ENCODE data around the gene CTIF.

Gene CTIF

GRCh38 chr18:48577478-48578190 lies 38.8 kb downstream of the CTIF start:
- no CpG with 5 or more reads among the region's 5 CpGs for WGBS (ENCODE audit: insufficient coverage)
- no peak overlapping the region for H3K27ac ChIP-seq (ENCODE audit: insufficient read depth in 1 of 2, low read depth in 1 of 2, low read length in 2 of 2, poor library complexity in 1 of 2, severe bottlenecking in 2 of 2)
- ChIA-PET POLR2A (no interaction called here), CTCF (no interaction called here)
- peaks cover 0 to 3% (median 1%) of the 10 kb centered on the region in 4 experiments for H3K36me3 ChIP-seq (ENCODE audit: control insufficient read depth in 4 of 4, insufficient read depth in 4 of 4, low read length in 3 of 4)
- DNase-seq, result no peak
- no peaks in the 10 kb centered on the region for H3K27me3 ChIP-seq (replicated peaks in 2 of 5; ENCODE audit: control insufficient read depth in 4 of 5, insufficient read depth in 5 of 5, low read length in 4 of 5)
- H3K9me3 ChIP-seq (ENCODE audit: control extremely low read depth in 1 of 5, control insufficient read depth in 4 of 5, insufficient read depth in 2 of 5, low read depth in 1 of 5, low read length in 4 of 5), result peaks cover 0 to 8% (median 3%) of the 10 kb centered on the region in 5 experiments
- H3K4me3 ChIP-seq (ENCODE audit: control insufficient read depth in 1 of 7, extremely low read depth in 1 of 7, insufficient read depth in 4 of 7, low read depth in 2 of 7, low read length in 6 of 7), result no peak overlapping the region
- no peaks in the 10 kb centered on the region for H3K4me1 ChIP-seq (ENCODE audit: control extremely low read depth in 1 of 4, control insufficient read depth in 4 of 4, insufficient read depth in 4 of 4, low read length in 3 of 4)

DNA sequence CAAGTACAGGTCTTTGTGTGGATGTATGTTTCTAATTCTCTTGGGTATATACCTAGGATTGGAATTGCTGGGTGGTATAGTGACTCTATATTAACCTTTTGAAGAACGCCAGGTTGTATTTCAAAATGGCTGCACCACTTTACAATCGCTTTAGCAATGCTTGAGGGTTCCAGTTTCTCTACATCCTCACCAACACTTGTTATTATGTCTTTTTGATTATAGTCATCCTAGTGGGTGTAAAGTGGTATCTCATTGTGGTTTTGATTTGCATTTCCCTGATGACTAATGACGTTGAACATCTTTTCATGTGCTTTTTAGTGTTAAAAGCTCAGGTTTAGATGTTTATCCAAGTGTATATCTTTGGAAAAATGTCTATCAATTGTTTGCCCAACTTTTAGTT lies 39.5 kb downstream of the CTIF start:
- Histone ChIP-seq H3K27ac (ENCODE audit: insufficient read depth in 1 of 2, low read depth in 1 of 2, low read length in 2 of 2, poor library complexity in 1 of 2, severe bottlenecking in 2 of 2) (no peak overlapping the region), H3K36me3 (ENCODE audit: control insufficient read depth in 4 of 4, insufficient read depth in 4 of 4, low read length in 3 of 4) (peaks cover 0 to 3% (median 1%) of the 10 kb centered on the region in 4 experiments), H3K4me1 (ENCODE audit: control extremely low read depth in 1 of 4, control insufficient read depth in 4 of 4, insufficient read depth in 4 of 4, low read length in 3 of 4) (no peaks in the 10 kb centered on the region), H3K27me3 (replicated peaks in 2 of 5; ENCODE audit: control insufficient read depth in 4 of 5, insufficient read depth in 5 of 5, low read length in 4 of 5) (no peaks in the 10 kb centered on the region), H3K9me3 (ENCODE audit: control extremely low read depth in 1 of 5, control insufficient read depth in 4 of 5, insufficient read depth in 2 of 5, low read depth in 1 of 5, low read length in 4 of 5) (peaks cover 0 to 8% (median 3%) of the 10 kb centered on the region in 5 experiments), H3K4me3 (ENCODE audit: control insufficient read depth in 1 of 7, extremely low read depth in 1 of 7, insufficient read depth in 4 of 7, low read depth in 2 of 7, low read length in 6 of 7) (no peak overlapping the region)
- POLR2A ChIA-PET, result no interaction called here
- DNase-seq, result no peak
- CTCF ChIA-PET, result no interaction called here
- 75% methylated on average over 1 of the region's 3 CpGs for WGBS (ENCODE audit: insufficient coverage)

- ChIA-PET CTCF (no interaction called here), POLR2A (interaction anchor here (0.6 kb wide), 1 partner anchor 15 kb away, joined by 3 read pairs; no protein-coding TSS in a partner anchor)
- Histone ChIP-seq H3K4me3 (ENCODE audit: control insufficient read depth in 1 of 7, extremely low read depth in 1 of 7, insufficient read depth in 4 of 7, low read depth in 2 of 7, low read length in 6 of 7) (no peak overlapping the region), H3K27me3 (replicated peaks in 2 of 5; ENCODE audit: control insufficient read depth in 4 of 5, insufficient read depth in 5 of 5, low read length in 4 of 5) (no peaks in the 10 kb centered on the region), H3K4me1 (ENCODE audit: control extremely low read depth in 1 of 4, control insufficient read depth in 4 of 4, insufficient read depth in 4 of 4, low read length in 3 of 4) (no peaks in the 10 kb centered on the region), H3K9me3 (ENCODE audit: control extremely low read depth in 1 of 5, control insufficient read depth in 4 of 5, insufficient read depth in 2 of 5, low read depth in 1 of 5, low read length in 4 of 5) (peaks cover 0 to 8% (median 3%) of the 10 kb centered on the region in 5 experiments), H3K27ac (ENCODE audit: insufficient read depth in 1 of 2, low read depth in 1 of 2, low read length in 2 of 2, poor library complexity in 1 of 2, severe bottlenecking in 2 of 2) (no peak overlapping the region), H3K36me3 (ENCODE audit: control insufficient read depth in 4 of 4, insufficient read depth in 4 of 4, low read length in 3 of 4) (peaks cover 0 to 3% (median 1%) of the 10 kb centered on the region in 4 experiments)
- WGBS (ENCODE audit: insufficient coverage), result 97% methylated on average over 5 of the region's 7 CpGs
- DNase-seq, result no peak
Measured at GRCh38 chr18:48580066-48580465, 41.2 kb downstream of the CTIF start.

- peaks cover 0 to 2% (median under 1%) of the 10 kb centered on the region in 4 experiments for H3K36me3 ChIP-seq (ENCODE audit: control insufficient read depth in 4 of 4, insufficient read depth in 4 of 4, low read length in 3 of 4)
- peaks cover 0 to 8% (median 3%) of the 10 kb centered on the region in 5 experiments for H3K9me3 ChIP-seq (ENCODE audit: control extremely low read depth in 1 of 5, control insufficient read depth in 4 of 5, insufficient read depth in 2 of 5, low read depth in 1 of 5, low read length in 4 of 5)
- WGBS (ENCODE audit: insufficient coverage), result 97% methylated on average over 7 of the region's 10 CpGs
- no peak overlapping the region for H3K4me3 ChIP-seq (ENCODE audit: control insufficient read depth in 1 of 7, extremely low read depth in 1 of 7, insufficient read depth in 4 of 7, low read depth in 2 of 7, low read length in 6 of 7)
- POLR2A ChIA-PET, result interaction anchor here (0.6 kb wide), 1 partner anchor 14 kb away, joined by 3 read pairs; no protein-coding TSS in a partner anchor
- CTCF ChIA-PET, result no interaction called here
- H3K27ac ChIP-seq (ENCODE audit: insufficient read depth in 1 of 2, low read depth in 1 of 2, low read length in 2 of 2, poor library complexity in 1 of 2, severe bottlenecking in 2 of 2), result no peak overlapping the region
- no peaks in the 10 kb centered on the region for H3K27me3 ChIP-seq (replicated peaks in 2 of 5; ENCODE audit: control insufficient read depth in 4 of 5, insufficient read depth in 5 of 5, low read length in 4 of 5)
- no peak for DNase-seq
- no peaks in the 10 kb centered on the region for H3K4me1 ChIP-seq (ENCODE audit: control extremely low read depth in 1 of 4, control insufficient read depth in 4 of 4, insufficient read depth in 4 of 4, low read length in 3 of 4)
Measured at GRCh38 chr18:48580782-48581181, 42.0 kb downstream of the CTIF start.

DNA sequence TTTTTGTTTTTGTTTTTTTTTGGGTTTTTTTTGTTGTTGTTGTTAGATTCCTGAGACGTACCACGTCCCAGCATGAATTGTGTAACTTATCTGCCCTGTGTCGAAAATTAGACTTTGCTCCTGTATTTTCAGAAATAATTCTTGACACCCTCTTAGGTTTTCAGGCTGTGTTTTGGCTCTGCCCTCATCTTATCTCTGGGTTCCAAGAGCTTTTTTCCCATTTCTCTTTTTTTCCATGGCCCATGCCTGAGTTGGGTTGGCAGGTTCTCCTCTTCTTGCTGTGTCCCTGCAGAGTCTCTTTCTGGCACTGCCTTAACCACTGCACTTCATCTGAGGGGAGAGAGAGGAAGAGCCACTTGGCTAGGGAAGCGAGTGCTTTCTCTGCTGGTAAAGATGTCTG lies 42.4 kb downstream of the CTIF start:
- CTCF ChIA-PET, result no interaction called here
- 97% methylated on average over 3 of the region's 4 CpGs for WGBS (ENCODE audit: insufficient coverage)
- POLR2A ChIA-PET, result no interaction called here

DNA sequence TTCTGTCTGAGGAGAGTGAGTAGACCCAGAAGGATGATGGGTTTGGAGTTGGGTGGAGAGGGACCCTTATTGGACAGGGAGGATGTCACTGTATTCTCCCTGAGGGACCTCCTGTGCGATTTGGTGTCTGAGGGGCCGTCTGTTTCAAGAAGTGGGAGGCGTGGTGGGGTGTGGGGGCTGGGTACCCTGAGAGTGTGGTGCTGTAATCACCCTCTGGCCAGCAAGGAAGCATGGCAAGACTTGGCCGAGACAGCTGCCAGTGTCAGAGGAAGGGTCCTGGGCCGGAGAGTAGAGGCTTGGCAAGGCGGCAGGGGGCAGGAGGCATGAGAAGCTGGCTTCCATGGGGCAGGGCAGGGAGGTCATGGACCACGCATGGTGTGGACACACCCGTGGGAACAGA lies 43.1 kb downstream of the CTIF start:
- WGBS (ENCODE audit: insufficient coverage), result 91% methylated on average over 8 of the region's 8 CpGs
- Histone ChIP-seq H3K4me1 (ENCODE audit: control extremely low read depth in 1 of 4, control insufficient read depth in 4 of 4, insufficient read depth in 4 of 4, low read length in 3 of 4) (no peaks in the 10 kb centered on the region), H3K4me3 (ENCODE audit: control insufficient read depth in 1 of 7, extremely low read depth in 1 of 7, insufficient read depth in 4 of 7, low read depth in 2 of 7, low read length in 6 of 7) (no peak overlapping the region), H3K36me3 (ENCODE audit: control insufficient read depth in 4 of 4, insufficient read depth in 4 of 4, low read length in 3 of 4) (no peaks in the 10 kb centered on the region), H3K27me3 (replicated peaks in 2 of 5; ENCODE audit: control insufficient read depth in 4 of 5, insufficient read depth in 5 of 5, low read length in 4 of 5) (no peaks in the 10 kb centered on the region), H3K27ac (ENCODE audit: insufficient read depth in 1 of 2, low read depth in 1 of 2, low read length in 2 of 2, poor library complexity in 1 of 2, severe bottlenecking in 2 of 2) (no peak overlapping the region), H3K9me3 (ENCODE audit: control extremely low read depth in 1 of 5, control insufficient read depth in 4 of 5, insufficient read depth in 2 of 5, low read depth in 1 of 5, low read length in 4 of 5) (peaks cover 0 to 8% (median 3%) of the 10 kb centered on the region in 5 experiments)
- CTCF ChIA-PET, result no interaction called here
- no peak for DNase-seq
- POLR2A ChIA-PET, result no interaction called here

More for the DNA sequence above, 42.4 kb downstream of the CTIF start:
- DNase-seq, result no peak
- no peaks in the 10 kb centered on the region for H3K4me1 ChIP-seq (ENCODE audit: control extremely low read depth in 1 of 4, control insufficient read depth in 4 of 4, insufficient read depth in 4 of 4, low read length in 3 of 4)
- H3K9me3 ChIP-seq (ENCODE audit: control extremely low read depth in 1 of 5, control insufficient read depth in 4 of 5, insufficient read depth in 2 of 5, low read depth in 1 of 5, low read length in 4 of 5), result peaks cover 0 to 8% (median 3%) of the 10 kb centered on the region in 5 experiments
- H3K4me3 ChIP-seq (ENCODE audit: control insufficient read depth in 1 of 7, extremely low read depth in 1 of 7, insufficient read depth in 4 of 7, low read depth in 2 of 7, low read length in 6 of 7), result no peak overlapping the region
- H3K27me3 ChIP-seq (replicated peaks in 2 of 5; ENCODE audit: control insufficient read depth in 4 of 5, insufficient read depth in 5 of 5, low read length in 4 of 5), result no peaks in the 10 kb centered on the region
- H3K27ac ChIP-seq (ENCODE audit: insufficient read depth in 1 of 2, low read depth in 1 of 2, low read length in 2 of 2, poor library complexity in 1 of 2, severe bottlenecking in 2 of 2), result no peak overlapping the region
- peaks cover 0 to 2% (median 0%) of the 10 kb centered on the region in 4 experiments for H3K36me3 ChIP-seq (ENCODE audit: control insufficient read depth in 4 of 4, insufficient read depth in 4 of 4, low read length in 3 of 4)

DNA sequence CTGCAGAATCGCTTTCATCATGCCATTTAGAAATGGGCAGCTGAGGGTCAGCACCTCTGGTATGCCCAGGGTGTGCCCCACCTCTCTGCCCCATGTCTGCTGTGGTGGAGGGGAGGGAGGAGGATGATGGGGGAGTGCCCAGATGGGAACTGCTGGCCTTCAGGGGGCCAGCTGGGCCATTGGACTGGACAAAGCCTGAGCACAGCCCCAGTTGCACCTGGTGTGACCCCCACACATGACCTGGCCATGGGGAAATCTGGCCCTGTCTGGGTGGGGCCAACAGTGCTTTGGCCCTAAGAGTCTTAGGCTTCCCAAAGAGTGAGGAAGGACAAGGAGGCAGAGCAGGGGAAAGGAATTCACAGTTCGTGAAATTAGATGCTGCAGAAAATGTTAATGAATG lies 44.1 kb downstream of the CTIF start:
- Histone ChIP-seq H3K36me3 (ENCODE audit: control insufficient read depth in 4 of 4, insufficient read depth in 4 of 4, low read length in 3 of 4) (no peaks in the 10 kb centered on the region), H3K4me1 (ENCODE audit: control extremely low read depth in 1 of 4, control insufficient read depth in 4 of 4, insufficient read depth in 4 of 4, low read length in 3 of 4) (no peaks in the 10 kb centered on the region), H3K4me3 (ENCODE audit: control insufficient read depth in 1 of 7, extremely low read depth in 1 of 7, insufficient read depth in 4 of 7, low read depth in 2 of 7, low read length in 6 of 7) (no peak overlapping the region), H3K27me3 (replicated peaks in 2 of 5; ENCODE audit: control insufficient read depth in 4 of 5, insufficient read depth in 5 of 5, low read length in 4 of 5) (no peaks in the 10 kb centered on the region), H3K27ac (ENCODE audit: insufficient read depth in 1 of 2, low read depth in 1 of 2, low read length in 2 of 2, poor library complexity in 1 of 2, severe bottlenecking in 2 of 2) (no peak overlapping the region), H3K9me3 (ENCODE audit: control extremely low read depth in 1 of 5, control insufficient read depth in 4 of 5, insufficient read depth in 2 of 5, low read depth in 1 of 5, low read length in 4 of 5) (peaks cover 0 to 4% (median 2%) of the 10 kb centered on the region in 5 experiments)
- WGBS (ENCODE audit: insufficient coverage), result 100% methylated on average over 2 of the region's 2 CpGs
- DNase-seq, result no peak
- CTCF ChIA-PET, result no interaction called here
- POLR2A ChIA-PET, result no interaction called here
